ENCODE results near the gene GRM7. TPM values are rescaled to one million over a fixed set of nuclear protein-coding genes. Genes with fewer than 3 reads are reported as not detected.

GRM7 gene
- total RNA-seq, 1 donor from 2014 or later = not detected

GRCh38 chr3:7289121-7289520 lies 428.2 kb downstream of the GRM7 start:
- FAIRE-seq = no peak
- Histone ChIP-seq H3K4me3 (ENCODE audit: low read depth, low read length) (no peak overlapping the region), H3K36me3 (ENCODE audit: control insufficient read depth, insufficient read depth, low read length) (no peaks in the 10 kb centered on the region), H3K27me3 (ENCODE audit: control insufficient read depth, insufficient read depth, low read length) (no peaks in the 10 kb centered on the region)
- no peak for DNase-seq (ENCODE audit: low read depth)
- TF ChIP-seq CTCF (IDR thresholded peaks at IDR 0.05; ENCODE audit: insufficient read depth, low read length, severe bottlenecking) = no peak

- FAIRE-seq (no peak), DNase-seq (ENCODE audit: low read depth) (no peak)
- no peak for TF ChIP-seq CTCF (IDR thresholded peaks at IDR 0.05; ENCODE audit: insufficient read depth, low read length, severe bottlenecking)
- H3K4me3 ChIP-seq (ENCODE audit: low read depth, low read length) = no peak overlapping the region
- no peaks in the 10 kb centered on the region for H3K27me3 ChIP-seq (ENCODE audit: control insufficient read depth, insufficient read depth, low read length)
- H3K36me3 ChIP-seq (ENCODE audit: control insufficient read depth, insufficient read depth, low read length) = no peaks in the 10 kb centered on the region
Observed at GRCh38 chr3:7290077-7290825, 429.3 kb downstream of the GRM7 start.

DNA sequence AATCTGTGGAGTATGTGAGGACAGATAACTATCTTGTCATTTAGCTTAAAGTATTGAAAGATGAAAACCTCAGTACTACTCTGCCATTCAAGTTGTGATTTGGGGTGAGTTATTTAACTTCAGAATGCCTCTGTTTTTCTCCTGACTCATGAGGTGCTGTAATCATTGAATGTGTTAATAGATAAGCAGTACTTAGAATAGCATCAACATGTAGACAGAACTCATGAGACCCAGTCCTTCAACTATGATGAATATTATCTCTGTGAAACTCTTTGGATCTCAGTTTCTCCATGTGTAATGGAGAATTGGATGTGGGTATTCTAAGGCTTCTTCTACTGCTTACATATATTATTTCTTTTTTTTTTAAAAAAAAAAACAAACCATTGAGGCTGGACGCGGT lies 431.4 kb downstream of the GRM7 start:
- no peaks in the 10 kb centered on the region for H3K36me3 ChIP-seq (ENCODE audit: control insufficient read depth, insufficient read depth, low read length)
- DNase-seq (ENCODE audit: low read depth) = no peak
- no peak for FAIRE-seq
- no peak overlapping the region for H3K4me3 ChIP-seq (ENCODE audit: low read depth, low read length)
- TF ChIP-seq CTCF (IDR thresholded peaks at IDR 0.05; ENCODE audit: insufficient read depth, low read length, severe bottlenecking) = no peak
- no peaks in the 10 kb centered on the region for H3K27me3 ChIP-seq (ENCODE audit: control insufficient read depth, insufficient read depth, low read length)

DNA sequence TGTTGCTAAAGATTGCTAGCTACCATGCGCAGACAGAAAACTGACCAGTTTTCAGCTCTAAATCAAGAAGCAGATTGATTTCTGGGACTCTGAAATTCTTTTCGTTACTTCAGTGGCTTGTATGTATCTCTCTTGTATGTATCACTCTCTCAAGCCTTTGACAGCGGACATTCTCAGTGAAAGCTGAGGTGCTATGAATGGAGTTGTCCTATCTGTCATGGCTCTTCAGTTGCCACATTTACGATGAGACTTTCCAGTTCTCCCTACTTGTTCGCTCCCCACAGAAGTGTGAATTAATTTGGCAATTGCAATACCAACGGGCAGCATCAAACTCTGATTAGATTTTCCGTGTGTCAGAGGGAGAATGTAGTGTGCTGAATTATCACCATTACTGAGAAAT lies 432.4 kb downstream of the GRM7 start:
- DNase-seq (ENCODE audit: low read depth) (no peak), FAIRE-seq (no peak)
- Histone ChIP-seq H3K36me3 (ENCODE audit: control insufficient read depth, insufficient read depth, low read length) (no peaks in the 10 kb centered on the region), H3K27me3 (ENCODE audit: control insufficient read depth, insufficient read depth, low read length) (no peaks in the 10 kb centered on the region), H3K4me3 (ENCODE audit: low read depth, low read length) (no peak overlapping the region)
- TF ChIP-seq CTCF (IDR thresholded peaks at IDR 0.05; ENCODE audit: insufficient read depth, low read length, severe bottlenecking) = no peak

DNA sequence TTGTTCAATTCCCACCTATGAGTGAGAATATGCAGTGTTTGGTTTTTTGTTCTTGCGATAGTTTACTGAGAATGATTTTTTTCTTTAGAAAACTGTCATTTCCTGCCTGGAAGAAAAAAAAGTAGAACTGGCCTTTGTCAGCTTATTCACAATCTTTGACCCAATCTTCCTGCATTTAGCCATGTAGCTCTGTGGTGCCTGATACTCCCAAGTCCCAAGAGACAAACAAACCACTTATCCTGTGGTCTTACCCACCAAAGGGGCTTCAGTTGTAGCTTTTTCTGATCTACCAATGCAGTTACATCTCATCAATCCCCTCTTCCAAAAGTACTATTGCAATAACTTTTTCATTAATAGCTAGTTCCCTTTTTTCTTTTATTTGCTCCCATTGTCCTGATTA lies 444.6 kb downstream of the GRM7 start:
- no peaks in the 10 kb centered on the region for H3K27me3 ChIP-seq (ENCODE audit: control insufficient read depth, insufficient read depth, low read length)
- TF ChIP-seq CTCF (IDR thresholded peaks at IDR 0.05; ENCODE audit: insufficient read depth, low read length, severe bottlenecking) = no peak
- DNase-seq (ENCODE audit: low read depth) (no peak), FAIRE-seq (no peak)
- no peaks in the 10 kb centered on the region for H3K36me3 ChIP-seq (ENCODE audit: control insufficient read depth, insufficient read depth, low read length)
- H3K4me3 ChIP-seq (ENCODE audit: low read depth, low read length) = no peak overlapping the region

DNA sequence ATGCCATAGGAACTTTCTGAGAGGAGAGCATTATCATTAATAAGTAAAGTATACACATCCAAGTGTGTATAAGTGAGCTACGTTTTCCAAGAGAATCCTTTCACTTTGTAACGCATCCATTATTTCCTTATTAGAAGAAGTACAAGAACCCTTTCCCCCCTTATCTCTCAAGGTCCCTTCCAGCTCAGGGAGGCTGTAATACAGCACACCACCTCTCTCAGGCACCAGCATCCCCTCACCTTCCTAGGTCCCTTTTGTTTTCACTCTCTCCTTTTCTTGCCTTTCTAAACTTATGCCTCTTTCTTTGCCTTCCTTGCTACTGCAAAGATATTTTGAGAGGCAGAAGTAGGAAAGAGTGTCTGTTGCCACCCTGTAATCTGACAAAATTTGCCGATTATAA lies 446.0 kb downstream of the GRM7 start:
- H3K4me3 ChIP-seq (ENCODE audit: low read depth, low read length) = no peak overlapping the region
- no peak for FAIRE-seq
- DNase-seq (ENCODE audit: low read depth) = no peak
- H3K36me3 ChIP-seq (ENCODE audit: control insufficient read depth, insufficient read depth, low read length) = no peaks in the 10 kb centered on the region
- TF ChIP-seq CTCF (IDR thresholded peaks at IDR 0.05; ENCODE audit: insufficient read depth, low read length, severe bottlenecking) = no peak
- H3K27me3 ChIP-seq (ENCODE audit: control insufficient read depth, insufficient read depth, low read length) = no peaks in the 10 kb centered on the region

Data from bronchial epithelial cell (primary cell).